OCI-LY7 (cell line): ENCODE results near the gene TFB1M. TPM values are rescaled to one million over a fixed set of nuclear protein-coding genes. Genes with fewer than 3 reads are reported as not detected.

Experiments used
- BruUV-seq: library from RNA; stranded (reverse); fragments of 400-500 nt; replicated peaks from 2 replicates; lab custom pipeline; 2021; lab: Mats Ljungman, UMichigan
- CTCF ChIA-PET: fragments of 300-600 bp; sonication (Branson Sonifier 250); formaldehyde crosslinking; loops from one replicate; lab custom pipeline; 2022; ENCODE audit warnings: antibody characterized with exemption; ENCODE audit not compliant: unreplicated experiment; lab: Charles Lee
- POLR2A ChIA-PET: fragments of 300-600 bp; sonication (Branson Sonifier 250); formaldehyde crosslinking; loops from one replicate; lab custom pipeline; 2022; ENCODE audit warnings: antibody characterized with exemption; lab: Charles Lee
- DNase-seq: peaks from one replicate; pipeline ENCODE4 v3.0.0-alpha.2; 2015; ENCODE audit warnings: low spot score
- H2AFZ ChIP-seq: fragments of 200-600 bp; sonication (generic), shearing (Covaris generic); 2 replicates; pipeline ENCODE4 v1.6.1; 2014; ENCODE audit warnings: mild to moderate bottlenecking, antibody characterized with exemption, low read length, moderate library complexity
- H3K27ac ChIP-seq: fragments of 200-600 bp; sonication (generic); 2 replicates; pipeline ENCODE4 v1.5.1; 2014; ENCODE audit warnings: mixed run types, low read depth, mild to moderate bottlenecking, moderate library complexity, low read length, inconsistent platforms; ENCODE audit not compliant: poor library complexity, severe bottlenecking
- H3K36me3 ChIP-seq: fragments of 200-600 bp; sonication (generic); 2 replicates; pipeline ENCODE4 v1.6.1; 2014; ENCODE audit warnings: mild to moderate bottlenecking, antibody characterized with exemption, low read length, moderate library complexity, mixed read lengths; ENCODE audit not compliant: insufficient read depth
- H3K4me1 ChIP-seq: fragments of 200-600 bp; sonication (generic); 2 replicates; pipeline ENCODE4 v1.5.1; 2014; ENCODE audit warnings: mild to moderate bottlenecking, low read length; ENCODE audit not compliant: insufficient read depth, poor library complexity, severe bottlenecking
- H3K4me2 ChIP-seq: fragments of 200-600 bp; sonication (generic); 2 replicates; pipeline ENCODE4 v1.6.1; 2014; ENCODE audit warnings: mild to moderate bottlenecking, low read length
- H3K4me3 ChIP-seq: fragments of 200-600 bp; sonication (generic); 2 replicates; pipeline ENCODE4 v1.5.1; 2014; ENCODE audit warnings: mild to moderate bottlenecking, low read depth, low read length; ENCODE audit not compliant: poor library complexity, severe bottlenecking
- H3K79me2 ChIP-seq: fragments of 200-600 bp; sonication (generic); 2 replicates; pipeline ENCODE4 v1.6.1; 2016; ENCODE audit warnings: low read depth, mild to moderate bottlenecking, low read length, moderate library complexity, mixed read lengths; ENCODE audit not compliant: insufficient read depth
- H3K9me2 ChIP-seq: fragments of 200-600 bp; sonication (generic); 2 replicates; pipeline ENCODE4 v1.6.1; 2016; ENCODE audit warnings: mild to moderate bottlenecking, low read length, mixed read lengths; ENCODE audit not compliant: insufficient read depth
- H3K9me3 ChIP-seq: fragments of 200-600 bp; sonication (generic); 2 replicates; pipeline ENCODE4 v1.6.1; 2014; ENCODE audit warnings: mild to moderate bottlenecking, mixed run types, low read length, mixed read lengths
- H4K20me1 ChIP-seq: fragments of 200-600 bp; sonication (generic); 2 replicates; pipeline ENCODE4 v1.6.1; 2014; ENCODE audit warnings: mild to moderate bottlenecking, antibody characterized with exemption, low read length, moderate library complexity, mixed read lengths; ENCODE audit not compliant: insufficient read depth
- CTCF ChIP-seq: fragments of 200-600 bp; sonication (generic); conservative IDR thresholded peaks from 2 replicates; pipeline ENCODE4 v1.5.1; 2014; ENCODE audit warnings: mild to moderate bottlenecking, antibody characterized with exemption, low read length, moderate library complexity, mixed read lengths
- EZH2phosphoT487 ChIP-seq: fragments of 200-600 bp; sonication (generic); IDR thresholded peaks from 2 replicates; pipeline ENCODE4 v1.6.1; 2018; ENCODE audit warnings: low read depth, borderline replicate concordance, mild to moderate bottlenecking, mixed run types, antibody characterized with exemption, low read length, moderate library complexity, mixed read lengths
- intact Hi-C: fragments of 100-400 bp; cut with micrococcal nuclease; formaldehyde crosslinking; loops from one replicate; pipeline ENCODE4 v1.10.0; 2022; ENCODE audit not compliant: unreplicated experiment
- total RNA-seq, 2 experiments: library from RNA; depleted of rRNA in 1 of 2; stranded (reverse); fragments of >200 nt in 1 of 2; shearing (Covaris generic) in 1 of 2; gene quantifications; 2 replicates each; pipeline ENCODE4 v1.2.3, GENCODE V29; 2014 to 2022

Gene TFB1M
- total RNA-seq, 2 experiments from 2014 or later: 34.8 to 62.8 TPM

- TF ChIP-seq CTCF: no peak
- BruUV-seq: no TSS peak
- peak; percentile 79 for DNase-seq
- Histone ChIP-seq H3K4me2 (peak overlapping the region; percentile 49), H3K4me3 (peak overlapping the region; percentile 28), H2AFZ (peak overlapping the region; percentile 62; the same call in 1 of the 2 replicates), H4K20me1 (no peaks in the 10 kb centered on the region), H3K9me3 (peaks cover 45% of the 10 kb centered on the region), H3K36me3 (peaks cover 20% of the 10 kb centered on the region), H3K27ac (peak overlapping the region; percentile 73), H3K9me2 (no peaks in the 10 kb centered on the region), H3K79me2 (no peaks in the 10 kb centered on the region), H3K4me1 (peaks cover 30% of the 10 kb centered on the region)
- CTCF ChIA-PET: no interaction called here
- intact Hi-C loops: no loop called here
- POLR2A ChIA-PET: interaction anchor here (0.5 to 2.4 kb wide), 5 partner anchors 8 to 757 kb away, joined by 3 to 13 read pairs (median 4); no protein-coding TSS in a partner anchor
Measured at GRCh38 chr6:155351273-155352129, 37.2 kb upstream of the TFB1M start.

GRCh38 chr6:155349956-155350355, 35.7 kb upstream of the TFB1M start:
- intact Hi-C loops: no loop called here
- ChIA-PET CTCF (no interaction called here), POLR2A (interaction anchor here (0.6 to 2.2 kb wide), 7 partner anchors 9 to 1137 kb away, joined by 3 to 14 read pairs (median 3); no protein-coding TSS in a partner anchor)
- no peaks in the 10 kb centered on the region for H4K20me1 ChIP-seq
- no peak overlapping the region for H3K27ac ChIP-seq
- no peak for TF ChIP-seq CTCF
- peaks cover 42% of the 10 kb centered on the region for H3K9me3 ChIP-seq
- H3K4me1 ChIP-seq: peaks cover 30% of the 10 kb centered on the region
- BruUV-seq: no TSS peak
- H3K4me3 ChIP-seq: no peak overlapping the region
- no peaks in the 10 kb centered on the region for H3K9me2 ChIP-seq
- no peak overlapping the region; the same call in 1 of the 2 replicates for H2AFZ ChIP-seq
- H3K36me3 ChIP-seq: peaks cover 20% of the 10 kb centered on the region
- no peak for DNase-seq
- H3K4me2 ChIP-seq: no peak overlapping the region
- no peaks in the 10 kb centered on the region for H3K79me2 ChIP-seq

- POLR2A ChIA-PET: interaction anchor here (1.7 to 2.2 kb wide), 3 partner anchors 10 to 34 kb away, joined by 8 to 14 read pairs (median 8); no protein-coding TSS in a partner anchor
- peaks cover 34% of the 10 kb centered on the region for H3K9me3 ChIP-seq
- no peaks in the 10 kb centered on the region for H3K9me2 ChIP-seq
- no peak overlapping the region for H3K27ac ChIP-seq
- peaks cover 20% of the 10 kb centered on the region for H3K36me3 ChIP-seq
- no peaks in the 10 kb centered on the region for H4K20me1 ChIP-seq
- H3K4me1 ChIP-seq: peaks cover 30% of the 10 kb centered on the region
- intact Hi-C loops: no loop called here
- CTCF ChIA-PET: no interaction called here
- H3K79me2 ChIP-seq: no peaks in the 10 kb centered on the region
- H2AFZ ChIP-seq: no peak overlapping the region
- BruUV-seq: no TSS peak
- no peak for DNase-seq
- H3K4me2 ChIP-seq: no peak overlapping the region
- H3K4me3 ChIP-seq: no peak overlapping the region
- no peak for TF ChIP-seq EZH2phosphoT487
- TF ChIP-seq CTCF: no peak
Measured at GRCh38 chr6:155349129-155349528, 34.8 kb upstream of the TFB1M start.
